Left ventricle myocardium superior (tissue), 1 donor: Measurements from ENCODE around the gene TCEANC. TPM values are rescaled to one million over a fixed set of nuclear protein-coding genes. Genes with fewer than 3 reads are reported as not detected.
A peak's percentile ranks its signal among the peaks of the same experiment; 100 is the strongest.
"Not testable (repeated sequence)": the region's sequence is repeated elsewhere in the genome, so short reads cannot be mapped to it uniquely, and the experiment has no call there.

Experiments
- ATAC-seq: fragments of 200-7000 bp; cut with Tn5 transposase; one replicate; pipeline ENCODE4 v1.9.1; 2020; ENCODE audit warnings: mild to moderate bottlenecking, moderate library complexity
- DNase-seq: peaks from one replicate; pipeline ENCODE4 v3.0.0-alpha.2; 2020
- intact Hi-C: fragments of 100-400 bp; cut with micrococcal nuclease; formaldehyde crosslinking; loops from one replicate; pipeline ENCODE4 v1.11.0; 2022
- long read RNA-seq: library from polyadenylated mRNA; unstranded; transcript quantifications from one replicate; pipeline ENCODE4 v2.0.0, GENCODE V29; 2021
- total RNA-seq: library from RNA; stranded (reverse); fragmentation: NEBNext Ultra II Directional; extraction: Animal tissue kit (Norgen Biotek cat#: 25700); gene quantifications from one replicate; pipeline ENCODE4 v1.2.1, GENCODE V29; 2021
- donor health status: DM: no; HTN: yes; CAD: no; lungs with severe emphysema.

TCEANC gene, protein sequence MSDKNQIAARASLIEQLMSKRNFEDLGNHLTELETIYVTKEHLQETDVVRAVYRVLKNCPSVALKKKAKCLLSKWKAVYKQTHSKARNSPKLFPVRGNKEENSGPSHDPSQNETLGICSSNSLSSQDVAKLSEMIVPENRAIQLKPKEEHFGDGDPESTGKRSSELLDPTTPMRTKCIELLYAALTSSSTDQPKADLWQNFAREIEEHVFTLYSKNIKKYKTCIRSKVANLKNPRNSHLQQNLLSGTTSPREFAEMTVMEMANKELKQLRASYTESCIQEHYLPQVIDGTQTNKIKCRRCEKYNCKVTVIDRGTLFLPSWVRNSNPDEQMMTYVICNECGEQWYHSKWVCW
- 5.9 TPM for total RNA-seq
- long read RNA-seq, partial matches to known transcripts, result 0 of 7 reads
- long read RNA-seq, other reads (novel, unspliced or antisense), result 6 of 7 reads

DNA sequence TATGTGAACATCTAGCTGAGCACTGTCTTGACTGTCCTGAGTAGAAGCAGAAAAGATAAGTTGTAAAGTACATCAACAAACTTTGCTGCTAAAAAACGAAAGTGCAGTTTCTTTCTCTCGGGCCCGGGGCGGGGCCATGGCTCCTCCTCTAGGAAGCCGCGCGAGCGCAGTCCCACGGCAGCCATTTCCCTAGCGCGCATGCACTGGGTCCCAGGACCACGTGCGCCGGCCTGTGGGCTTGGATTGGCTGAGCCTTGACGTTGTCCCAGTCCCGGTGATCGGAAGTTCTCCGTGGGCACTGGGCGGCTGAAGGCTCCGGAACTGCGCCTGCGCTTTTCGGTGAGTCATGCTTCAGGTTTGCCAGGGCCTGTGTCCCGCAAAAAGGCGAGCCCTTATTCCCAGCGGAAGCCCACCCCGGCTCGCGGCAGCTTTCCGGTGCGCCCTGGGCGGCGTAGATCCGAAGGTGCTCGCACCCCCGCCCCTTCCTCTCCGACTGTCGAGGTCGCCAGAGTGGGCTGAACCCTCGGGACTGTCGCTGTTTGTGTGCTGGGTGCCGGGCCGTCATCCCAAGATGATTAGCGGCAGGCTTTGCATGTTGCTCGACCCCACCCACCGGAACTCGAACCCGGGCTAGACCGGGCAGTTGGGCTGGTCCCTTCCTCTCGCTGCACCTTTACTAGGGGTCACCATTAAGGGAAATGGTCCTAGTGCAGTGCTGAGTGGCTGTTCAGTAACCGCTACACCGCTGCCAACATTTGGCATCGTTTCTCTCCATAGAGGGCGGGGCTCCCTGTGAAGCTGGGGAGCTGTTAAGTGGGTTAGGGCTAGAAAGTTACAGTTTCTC is at the start of gene TCEANC:
Gene TCEANC, plus strand, starts transcription at position 292 of the 844 bp plus-strand sequence. CDS start 9,368 bp downstream, outside the sequence.
- DNase-seq, result peak; percentile 96
- peak; percentile 100 for ATAC-seq
- intact Hi-C loops, result no loop called here

GRCh38 chrX:13605611-13606010 is 47.3 kb upstream of the TCEANC start:
- intact Hi-C loops, result no loop called here

GRCh38 chrX:13607331-13607995 is 45.5 kb upstream of the TCEANC start:
- ATAC-seq (no peak), DNase-seq (no peak)
- intact Hi-C loops, result no loop called here

More at GRCh38 chrX:13605611-13606010, 47.3 kb upstream of the TCEANC start:
- ATAC-seq, result no peak
- no peak for DNase-seq

- intact Hi-C loops, result no loop called here
- no peak for DNase-seq
- ATAC-seq, result no peak
These were observed 45.0 kb upstream of the TCEANC start for GRCh38 chrX:13607996-13608365.

- DNase-seq (no peak), ATAC-seq (no peak)
- intact Hi-C loops, result no loop called here
These were observed 38.8 kb upstream of the TCEANC start for GRCh38 chrX:13614154-13614553.

GRCh38 chrX:13620207-13620606 is 32.7 kb upstream of the TCEANC start:
- intact Hi-C loops, result no loop called here
- ATAC-seq (no peak), DNase-seq (no peak)

DNA sequence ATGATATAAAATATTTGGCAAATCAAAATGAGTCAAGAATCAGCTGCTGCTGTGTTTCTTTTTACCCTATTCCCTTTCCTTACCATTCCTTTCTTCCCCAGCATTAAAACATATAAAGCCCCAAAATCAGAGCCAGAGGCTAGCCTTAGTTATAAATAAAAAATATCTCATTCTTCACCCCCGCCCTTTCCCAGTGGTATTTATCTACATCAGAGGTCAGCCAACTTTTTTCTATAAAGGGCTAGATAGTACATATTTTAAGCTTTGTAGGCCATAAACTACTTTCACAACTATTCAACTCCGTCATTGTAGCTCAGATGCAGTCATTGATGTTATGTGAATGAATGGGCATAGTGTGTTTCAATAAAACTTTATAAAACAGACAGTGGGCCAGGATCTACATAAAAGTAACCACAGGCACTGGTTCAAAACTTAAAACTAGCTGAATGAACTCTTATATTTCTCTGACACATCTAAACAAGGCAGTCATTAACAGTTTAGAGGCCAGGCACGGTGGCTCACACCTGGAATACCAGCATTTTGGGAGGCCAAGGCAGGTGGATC is 30.5 kb upstream of the TCEANC start:
- no peak for DNase-seq
- ATAC-seq, result no peak
- intact Hi-C loops, result no loop called here

DNA sequence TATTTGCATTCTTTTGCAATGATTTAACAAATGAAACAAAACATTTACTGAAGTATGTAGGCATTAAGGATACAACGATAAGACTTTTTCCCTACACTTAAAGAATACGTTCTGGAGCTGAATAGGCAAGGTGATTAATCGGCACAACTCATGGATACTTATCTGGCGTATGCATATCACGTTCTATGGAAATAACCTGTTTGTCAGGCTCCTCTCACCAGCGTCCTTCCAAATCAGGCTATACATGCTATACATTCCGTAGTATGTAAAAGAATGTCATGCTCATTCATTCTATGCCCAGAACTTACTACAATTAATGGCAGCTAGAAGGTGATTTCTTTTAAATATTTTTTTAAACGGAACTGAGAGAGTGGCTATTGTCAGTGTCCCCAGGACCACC is 25.6 kb upstream of the TCEANC start:
- intact Hi-C loops, result no loop called here
- ATAC-seq (no peak), DNase-seq (no peak)

DNA sequence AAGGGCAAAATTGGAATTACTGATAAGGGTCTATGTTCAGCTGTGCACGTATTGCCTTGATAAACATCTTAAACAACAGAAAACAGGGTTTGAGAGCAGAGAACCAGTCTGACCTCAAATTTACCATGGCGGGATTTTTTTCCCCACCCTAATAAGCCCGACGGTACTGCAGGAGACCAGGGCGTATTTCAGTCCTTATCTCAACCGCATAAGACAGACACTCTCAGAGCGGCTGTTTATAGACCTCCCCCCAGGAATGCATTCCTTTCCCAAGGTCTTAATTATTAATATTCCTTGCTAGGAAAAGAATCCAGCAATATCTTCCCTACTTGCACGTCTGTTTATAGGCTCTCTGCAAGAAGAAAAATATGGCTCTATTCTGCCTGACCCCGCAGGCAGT is 15.7 kb upstream of the TCEANC start:
- DNase-seq, intact Hi-C loops, ATAC-seq: not testable (repeated sequence)

DNA sequence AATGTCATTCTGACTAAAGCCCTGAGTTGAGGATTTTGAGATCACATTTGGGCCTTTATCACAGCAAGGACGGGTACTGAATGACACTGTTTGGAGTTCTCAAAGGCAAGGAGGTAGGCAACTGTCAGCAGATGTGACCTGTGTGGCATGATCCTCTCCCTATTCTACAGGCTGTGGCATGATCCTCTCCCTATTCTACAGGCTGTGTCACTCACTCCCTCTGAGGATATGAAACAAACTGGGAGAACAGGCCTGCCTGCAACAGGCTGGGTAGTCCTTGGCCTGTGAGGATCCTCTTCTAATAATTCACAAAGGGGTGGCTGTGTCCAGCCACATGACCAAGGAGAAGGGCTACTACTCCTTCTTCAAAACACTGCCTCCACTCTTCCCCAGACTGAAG is 14.9 kb upstream of the TCEANC start:
- DNase-seq, result no peak
- ATAC-seq, result no peak
- intact Hi-C loops, result no loop called here

GRCh38 chrX:13638826-13639225 is 14.1 kb upstream of the TCEANC start:
- intact Hi-C loops, result no loop called here
- ATAC-seq (no peak), DNase-seq (no peak)

GRCh38 chrX:13641684-13642083 is 11.3 kb upstream of the TCEANC start:
- intact Hi-C loops, result loop anchor here (10.0 kb wide), 1 partner anchor 137 kb away; no protein-coding TSS in a partner anchor
- not testable (repeated sequence) for DNase-seq, ATAC-seq

DNA sequence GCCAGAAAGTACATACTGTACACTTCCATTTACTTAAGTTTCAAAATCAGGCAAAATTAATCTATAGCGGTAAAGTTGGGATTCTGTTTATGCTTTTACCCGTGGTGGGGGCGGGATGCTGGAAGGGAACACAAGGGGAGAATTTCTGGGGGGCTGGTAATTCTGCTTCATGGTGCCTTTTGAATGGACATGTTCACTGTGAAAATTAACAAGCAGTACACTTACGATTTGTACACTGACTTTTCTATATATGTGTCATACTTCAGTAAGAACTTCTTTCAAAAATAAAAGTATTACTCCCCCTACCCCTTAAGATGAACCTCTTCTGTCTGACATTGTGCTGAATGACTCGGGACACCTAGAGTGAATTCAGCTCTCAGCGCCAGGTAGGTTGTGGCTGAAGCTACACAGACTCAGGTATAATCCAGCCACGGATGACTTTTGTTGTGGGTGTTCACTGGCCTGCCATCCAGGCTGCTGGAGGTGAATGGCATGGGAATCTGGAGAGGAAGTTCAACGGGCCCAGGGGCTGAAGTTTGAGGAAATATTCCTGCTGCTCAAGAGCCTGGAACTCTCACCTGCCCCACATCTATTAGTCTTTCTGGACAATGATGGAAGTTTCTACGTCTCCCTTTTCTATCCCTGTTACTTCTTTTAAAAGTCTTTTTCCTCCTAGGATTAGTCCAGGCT is 7.3 kb upstream of the TCEANC start:
- no peak for ATAC-seq
- DNase-seq, result no peak
- intact Hi-C loops, result loop anchor here (5.0 to 10.0 kb wide), 2 partner anchors 141 to 387 kb away; no protein-coding TSS in a partner anchor

DNA sequence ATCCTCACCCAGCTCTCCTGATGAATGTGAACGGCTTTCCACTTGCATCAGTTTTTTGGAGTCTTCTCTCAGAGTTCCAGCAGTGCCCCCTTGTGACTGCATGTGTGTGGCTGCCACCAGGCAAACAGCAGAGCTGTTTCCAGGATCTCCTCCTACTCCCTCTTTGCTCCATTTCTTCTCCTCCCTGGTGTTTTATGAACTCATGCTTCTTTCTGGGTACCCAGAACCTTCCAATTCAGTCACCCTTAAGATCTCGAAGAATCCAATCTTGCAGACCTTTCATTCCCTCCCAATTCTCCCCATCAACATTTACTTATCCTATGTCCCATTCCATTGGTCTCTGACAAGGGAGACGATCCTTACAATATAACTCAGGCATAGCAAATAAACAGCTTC is 6.8 kb upstream of the TCEANC start:
- DNase-seq (peak; percentile 57), ATAC-seq (peak; percentile 72)
- intact Hi-C loops, result loop anchor here (5.0 to 10.0 kb wide), 2 partner anchors 141 to 386 kb away; no protein-coding TSS in a partner anchor

- ATAC-seq, result peak; percentile 84
- peak; percentile 33 for DNase-seq
- intact Hi-C loops, result loop anchor here (5.0 to 10.0 kb wide), 2 partner anchors 143 to 385 kb away; no protein-coding TSS in a partner anchor
These were observed 5.2 kb upstream of the TCEANC start for GRCh38 chrX:13647709-13648212.

DNA sequence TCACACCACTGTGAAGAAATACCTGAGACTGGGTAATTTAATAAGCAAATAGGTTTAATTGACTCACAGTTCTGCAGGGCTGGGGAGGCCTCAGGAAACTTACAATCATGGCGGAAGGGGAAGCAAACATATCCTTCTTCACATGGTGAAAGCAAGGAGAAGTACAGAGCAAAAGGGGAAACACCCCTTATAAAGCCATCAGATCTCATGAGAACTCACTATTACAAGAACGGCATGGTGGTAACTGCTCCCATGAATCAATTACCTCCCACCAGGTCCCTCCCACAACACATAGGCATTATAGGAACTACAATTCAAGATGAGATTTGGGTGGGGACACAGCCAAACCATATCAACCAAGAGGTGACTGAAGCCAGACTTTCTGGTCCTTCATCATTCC is 4.6 kb upstream of the TCEANC start:
- not testable (repeated sequence) for DNase-seq, ATAC-seq
- intact Hi-C loops, result loop anchor here (5.0 to 10.0 kb wide), 2 partner anchors 144 to 384 kb away; no protein-coding TSS in a partner anchor

GRCh38 chrX:13649838-13650237 is 3.1 kb upstream of the TCEANC start:
- ATAC-seq (no peak), DNase-seq (no peak)
- intact Hi-C loops, result loop anchor here (5.0 to 10.0 kb wide), 2 partner anchors 145 to 382 kb away; no protein-coding TSS in a partner anchor

GRCh38 chrX:13650318-13650717 is 2.6 kb upstream of the TCEANC start:
- no peak for ATAC-seq
- intact Hi-C loops, result no loop called here

More at GRCh38 chrX:13650318-13650717, 2.6 kb upstream of the TCEANC start:
- no peak for DNase-seq
